ENCODE results near the gene SAXO2.
"Not testable (repeated sequence)": the region's sequence is repeated elsewhere in the genome, so short reads cannot be mapped to it uniquely, and the experiment has no call there.

DNA sequence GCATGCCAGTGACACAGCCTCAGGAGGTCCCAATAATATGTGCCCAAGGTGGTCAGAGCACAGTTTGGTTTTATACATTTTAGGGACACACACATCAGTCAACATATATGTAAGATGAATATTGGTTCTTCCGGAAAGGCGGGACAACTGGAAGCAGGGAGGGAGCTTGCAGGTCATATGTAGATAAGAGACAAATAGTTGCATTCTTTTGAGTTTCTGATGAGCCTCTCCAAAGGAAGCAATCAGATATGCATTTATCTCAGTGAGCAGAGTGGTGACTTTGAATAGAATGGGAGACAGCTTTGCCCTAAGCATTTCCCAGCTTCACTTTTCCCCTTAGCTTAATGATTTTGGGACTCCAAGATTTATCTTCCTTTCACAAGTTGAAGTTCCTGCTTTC is 4.5 kb downstream of the SAXO2 start:
- TF ChIP-seq CTCF, POLR2AphosphoS5 (IDR thresholded peaks at IDR 0.05): not testable (repeated sequence)
